H1 (cell line): ENCODE results near the gene C2CD4C. TPM values are rescaled to one million over a fixed set of nuclear protein-coding genes. Genes with fewer than 3 reads are reported as not detected.

Experiments
- HDAC6 ChIP-seq: IDR thresholded peaks from one replicate; pipeline ENCODE4 v1.7.1; 2012; ENCODE audit warnings: low read depth, mild to moderate bottlenecking, inconsistent platforms, low read length, moderate library complexity
- TBP ChIP-seq: IDR thresholded peaks from 2 replicates; pipeline ENCODE4 v1.6.1; 2011; ENCODE audit warnings: low read depth, low read length, improper control_type of control experiment
- ZNF274 ChIP-seq: IDR thresholded peaks from 2 replicates; pipeline ENCODE4 v1.7.0; 2012; ENCODE audit warnings: low read length, borderline replicate concordance; ENCODE audit errors: extremely low read depth
- polyA plus RNA-seq, 7 experiments: library from polyadenylated mRNA; depleted of rRNA in 3 of 7; stranded (reverse) in 5 of 7; unstranded in 2 of 7; fragments of >200 nt in 5 of 7; fragments of 200-250 nt in 2 of 7; gene quantifications; 1 replicate in 5 of 7; 2 replicates in 1 of 7; 4 replicates in 1 of 7; pipeline versions ENCODE4 v1.2.1 to v1.2.3, GENCODE V29; 2011 to 2013; ENCODE audit warnings: missing spikeins in 2 of 7, mixed read lengths in 2 of 7
- total RNA-seq: library from RNA; stranded (reverse); fragmentation: NEBNext Ultra II Directional; extraction: Animal tissue kit (Norgen Biotek cat#: 25700); gene quantifications from 2 replicates; pipeline ENCODE4 v1.2.1, GENCODE V29; 2021

The C2CD4C gene
- total and polyA plus RNA-seq, 2 of the 8 experiments (the other 6 are each of a cell fraction or from before 2014, with no cell fraction given), result 3.8 to 6.3 TPM

DNA sequence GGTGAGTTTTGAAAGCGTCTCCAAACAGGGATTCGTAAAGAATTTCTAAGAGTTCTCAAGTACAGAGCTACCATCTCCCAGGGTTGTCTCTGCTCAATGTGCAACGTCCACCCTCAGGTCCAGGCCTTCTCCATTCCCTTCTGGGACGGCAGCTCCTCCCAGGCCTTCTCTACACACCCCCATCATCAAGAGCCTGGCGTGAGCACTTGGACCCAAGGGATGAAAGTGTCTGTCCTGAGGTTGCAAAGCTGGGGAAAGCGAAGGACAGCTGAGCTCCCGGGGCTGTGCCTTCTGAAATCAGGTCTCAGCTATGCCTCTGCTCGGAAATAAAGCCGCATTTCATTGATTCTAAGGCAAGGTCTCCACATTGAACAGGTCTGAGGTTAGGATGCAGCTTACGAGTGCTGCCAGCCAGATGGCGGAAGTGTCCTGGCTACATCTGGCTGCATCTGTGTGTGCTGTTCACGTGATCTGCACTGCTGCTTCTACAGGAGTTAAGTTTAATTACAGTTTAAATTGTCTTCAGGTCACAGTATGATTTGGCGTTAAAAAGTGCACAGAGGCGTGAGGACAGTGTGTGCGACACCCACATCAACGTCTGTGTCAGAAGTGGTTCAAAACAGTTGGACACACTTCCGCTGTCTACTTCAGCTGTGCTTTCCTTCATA lies 37.3 kb downstream of the C2CD4C start (continued):
- TF ChIP-seq ZNF274 (no peak), TBP (no peak), HDAC6 (no peak)
